Measurements from ENCODE around the gene RAPGEF4.

GRCh38 chr2:172965433-172966212 lies 230.0 kb downstream of the RAPGEF4 start:
- TF ChIP-seq POLR2AphosphoS5 (IDR thresholded peaks at IDR 0.05; ENCODE audit: low read depth, low read length) = no peak
- no peak for TF ChIP-seq TAF1 (IDR thresholded peaks at IDR 0.05; ENCODE audit: borderline replicate concordance, insufficient read depth, low read length)
- no peak for TF ChIP-seq SIN3A (IDR thresholded peaks at IDR 0.05; ENCODE audit: borderline replicate concordance, insufficient read depth, low read length)
- TF ChIP-seq FOXP2 (optimal IDR thresholded peaks at IDR 0.05; ENCODE audit: borderline replicate concordance, extremely low read depth, extremely low read length, insufficient read depth) = no peak
- TF ChIP-seq, protein P1, sequence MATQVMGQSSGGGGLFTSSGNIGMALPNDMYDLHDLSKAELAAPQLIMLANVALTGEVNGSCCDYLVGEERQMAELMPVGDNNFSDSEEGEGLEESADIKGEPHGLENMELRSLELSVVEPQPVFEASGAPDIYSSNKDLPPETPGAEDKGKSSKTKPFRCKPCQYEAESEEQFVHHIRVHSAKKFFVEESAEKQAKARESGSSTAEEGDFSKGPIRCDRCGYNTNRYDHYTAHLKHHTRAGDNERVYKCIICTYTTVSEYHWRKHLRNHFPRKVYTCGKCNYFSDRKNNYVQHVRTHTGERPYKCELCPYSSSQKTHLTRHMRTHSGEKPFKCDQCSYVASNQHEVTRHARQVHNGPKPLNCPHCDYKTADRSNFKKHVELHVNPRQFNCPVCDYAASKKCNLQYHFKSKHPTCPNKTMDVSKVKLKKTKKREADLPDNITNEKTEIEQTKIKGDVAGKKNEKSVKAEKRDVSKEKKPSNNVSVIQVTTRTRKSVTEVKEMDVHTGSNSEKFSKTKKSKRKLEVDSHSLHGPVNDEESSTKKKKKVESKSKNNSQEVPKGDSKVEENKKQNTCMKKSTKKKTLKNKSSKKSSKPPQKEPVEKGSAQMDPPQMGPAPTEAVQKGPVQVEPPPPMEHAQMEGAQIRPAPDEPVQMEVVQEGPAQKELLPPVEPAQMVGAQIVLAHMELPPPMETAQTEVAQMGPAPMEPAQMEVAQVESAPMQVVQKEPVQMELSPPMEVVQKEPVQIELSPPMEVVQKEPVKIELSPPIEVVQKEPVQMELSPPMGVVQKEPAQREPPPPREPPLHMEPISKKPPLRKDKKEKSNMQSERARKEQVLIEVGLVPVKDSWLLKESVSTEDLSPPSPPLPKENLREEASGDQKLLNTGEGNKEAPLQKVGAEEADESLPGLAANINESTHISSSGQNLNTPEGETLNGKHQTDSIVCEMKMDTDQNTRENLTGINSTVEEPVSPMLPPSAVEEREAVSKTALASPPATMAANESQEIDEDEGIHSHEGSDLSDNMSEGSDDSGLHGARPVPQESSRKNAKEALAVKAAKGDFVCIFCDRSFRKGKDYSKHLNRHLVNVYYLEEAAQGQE (IDR thresholded peaks at IDR 0.05; ENCODE audit: insufficient read depth in 1 of 2, low read depth in 2 of 2, low read length in 2 of 2) = no peak
